HepG2 (cell line): ENCODE results near the gene ARHGEF39. TPM values are rescaled to one million over a fixed set of nuclear protein-coding genes. Genes with fewer than 3 reads are reported as not detected.

ENCODE experiments used
- CENPBD1 ChIP-seq: sonication (generic); formaldehyde crosslinking; IDR thresholded peaks from 2 replicates; pipeline ENCODE4 v1.8.0; 2022; ENCODE audit warnings: missing genetic modification reagents, low read depth, mild to moderate bottlenecking, borderline replicate concordance
- DMAP1 ChIP-seq: IDR thresholded peaks from 2 replicates; pipeline ENCODE4 v1.6.1; 2016
- EHMT2 ChIP-seq: fragments of 200-600 bp; sonication (generic); IDR thresholded peaks from 2 replicates; pipeline ENCODE4 v1.7.0; 2017; ENCODE audit warnings: antibody characterized with exemption, low read depth, low read length, borderline replicate concordance
- ERF ChIP-seq: IDR thresholded peaks from 2 replicates; pipeline ENCODE4 v1.6.1; 2018; ENCODE audit warnings: missing biosample characterization, missing genetic modification reagents
- GABPB1 ChIP-seq: IDR thresholded peaks from 2 replicates; pipeline ENCODE4 v1.6.1; 2016; ENCODE audit warnings: mild to moderate bottlenecking, missing genetic modification reagents, moderate library complexity, missing compliant biosample characterization
- HDAC2 ChIP-seq: sonication (generic); formaldehyde crosslinking; IDR thresholded peaks from 2 replicates; pipeline ENCODE4 v1.4.0; 2020; ENCODE audit warnings: missing genetic modification reagents
- HNF4A ChIP-seq: sonication (generic); formaldehyde crosslinking; IDR thresholded peaks from 2 replicates; pipeline ENCODE4 v1.4.0; 2020; ENCODE audit warnings: missing genetic modification reagents
- HNRNPH1 ChIP-seq: fragments of 200-400 bp; formaldehyde crosslinking; optimal IDR thresholded peaks from 2 replicates; pipeline ENCODE3; 2017; ENCODE audit warnings: mild to moderate bottlenecking, low read depth, low read length
- HNRNPK ChIP-seq: fragments of 200-400 bp; formaldehyde crosslinking; IDR thresholded peaks from 2 replicates; pipeline ENCODE4 v1.6.1; 2018; ENCODE audit warnings: low read length, low read depth, moderate library complexity, mild to moderate bottlenecking; ENCODE audit not compliant: poor library complexity, severe bottlenecking
- ISL2 ChIP-seq: sonication (generic); formaldehyde crosslinking; IDR thresholded peaks from 2 replicates; pipeline ENCODE4 v1.5.0; 2020; ENCODE audit warnings: missing genetic modification reagents
- NFYC ChIP-seq: IDR thresholded peaks from 2 replicates; pipeline ENCODE4 v1.6.1; 2016; ENCODE audit warnings: missing genetic modification reagents, missing compliant biosample characterization
- PLRG1 ChIP-seq: fragments of 450-650 bp; conservative IDR thresholded peaks from 2 replicates; pipeline ENCODE4 v1.6.1; 2016
- RBM22 ChIP-seq: fragments of 200-400 bp; formaldehyde crosslinking; optimal IDR thresholded peaks from 2 replicates; pipeline ENCODE3; 2017; ENCODE audit warnings: mild to moderate bottlenecking, low read length, moderate library complexity
- RFXAP ChIP-seq: sonication (generic); formaldehyde crosslinking; IDR thresholded peaks from 2 replicates; pipeline ENCODE4 v1.4.0; 2020; ENCODE audit warnings: missing genetic modification reagents, borderline replicate concordance
- SMC3 ChIP-seq: IDR thresholded peaks from 2 replicates; pipeline ENCODE4 v1.6.1; 2011; ENCODE audit warnings: low read length, improper control_type of control experiment
- SNAI1 ChIP-seq: sonication (generic); formaldehyde crosslinking; IDR thresholded peaks from 2 replicates; pipeline ENCODE4 v1.5.0; 2020; ENCODE audit warnings: mild to moderate bottlenecking, missing genetic modification reagents, borderline replicate concordance
- SNAPC5 ChIP-seq: sonication (generic); formaldehyde crosslinking; IDR thresholded peaks from 2 replicates; pipeline ENCODE4 v1.8.1; 2023; ENCODE audit warnings: mild to moderate bottlenecking, missing genetic modification reagents, borderline replicate concordance
- SOX13 ChIP-seq, 3 experiments: fragments of 450-650 bp in 1 of 3; sonication (generic) in 1 of 3; formaldehyde crosslinking in 1 of 3; IDR thresholded peaks in 2 of 3; conservative IDR thresholded peaks in 1 of 3; 2 replicates each; pipeline versions ENCODE4 v1.5.0 to v1.6.1; 2016 to 2020; ENCODE audit warnings: antibody characterized with exemption in 1 of 3, mild to moderate bottlenecking in 1 of 3, missing compliant biosample characterization in 1 of 3, missing genetic modification reagents in 1 of 3, moderate library complexity in 1 of 3
- SSRP1 ChIP-seq: IDR thresholded peaks from 2 replicates; pipeline ENCODE4 v1.6.1; 2016; ENCODE audit warnings: control low read depth
- TBL1XR1 ChIP-seq: fragments of 150-350 bp; IDR thresholded peaks from 2 replicates; pipeline ENCODE4 v1.6.1; 2014; ENCODE audit warnings: borderline replicate concordance, low read length; ENCODE audit not compliant: partially characterized antibody
- TOPORS ChIP-seq: sonication (generic); formaldehyde crosslinking; IDR thresholded peaks from 2 replicates; pipeline ENCODE4 v1.8.0; 2023; ENCODE audit warnings: mild to moderate bottlenecking, missing genetic modification reagents
- YY1 ChIP-seq: IDR thresholded peaks from 2 replicates; pipeline ENCODE4 v1.6.1; 2011; ENCODE audit warnings: low read length, low read depth, moderate library complexity, mild to moderate bottlenecking; ENCODE audit not compliant: insufficient read depth, insufficient replicate concordance
- ZC3H4 ChIP-seq: sonication (generic); formaldehyde crosslinking; IDR thresholded peaks from 2 replicates; pipeline ENCODE4 v1.4.0; 2020; ENCODE audit warnings: missing genetic modification reagents, borderline replicate concordance
- ZFX ChIP-seq: sonication (generic); formaldehyde crosslinking; IDR thresholded peaks from 2 replicates; pipeline ENCODE4 v1.4.0; 2020; ENCODE audit warnings: mild to moderate bottlenecking, low read depth, missing genetic modification reagents, moderate library complexity
- ZFY ChIP-seq: sonication (generic); formaldehyde crosslinking; IDR thresholded peaks from 2 replicates; pipeline ENCODE4 v1.4.0; 2020; ENCODE audit warnings: missing genetic modification reagents
- ZNF33B ChIP-seq: sonication (generic); formaldehyde crosslinking; IDR thresholded peaks from 2 replicates; pipeline ENCODE4 v1.5.1; 2020; ENCODE audit warnings: mild to moderate bottlenecking, missing genetic modification reagents
- ZNF430 ChIP-seq: sonication (generic); formaldehyde crosslinking; IDR thresholded peaks from 2 replicates; pipeline ENCODE4 v1.9.0; 2021; ENCODE audit warnings: mild to moderate bottlenecking, missing genetic modification reagents
- ZNF543 ChIP-seq: sonication (generic); formaldehyde crosslinking; IDR thresholded peaks from 2 replicates; pipeline ENCODE4 v1.4.0; 2020; ENCODE audit warnings: mild to moderate bottlenecking, missing genetic modification reagents
- ZNF564 ChIP-seq: sonication (generic); formaldehyde crosslinking; IDR thresholded peaks from 2 replicates; pipeline ENCODE4 v1.8.1; 2023; ENCODE audit warnings: mild to moderate bottlenecking, missing genetic modification reagents
- ZNF570 ChIP-seq: sonication (generic); formaldehyde crosslinking; IDR thresholded peaks from 2 replicates; pipeline ENCODE4 v1.4.0; 2020; ENCODE audit warnings: mild to moderate bottlenecking, missing genetic modification reagents, borderline replicate concordance
- ZNF644 ChIP-seq: IDR thresholded peaks from 2 replicates; pipeline ENCODE4 v1.6.1; 2016; ENCODE audit warnings: low read depth
- ZNF720 ChIP-seq: sonication (generic); formaldehyde crosslinking; IDR thresholded peaks from 2 replicates; pipeline ENCODE4 v1.4.0; 2020; ENCODE audit warnings: missing genetic modification reagents
- ZNF788 ChIP-seq: sonication (generic); formaldehyde crosslinking; IDR thresholded peaks from 2 replicates; pipeline ENCODE4 v1.5.0; 2020; ENCODE audit warnings: mild to moderate bottlenecking, missing genetic modification reagents, borderline replicate concordance
- ZSCAN30 ChIP-seq: sonication (generic); formaldehyde crosslinking; IDR thresholded peaks from 2 replicates; pipeline ENCODE4 v1.5.0; 2020; ENCODE audit warnings: mild to moderate bottlenecking, missing genetic modification reagents
- polyA plus RNA-seq, 8 experiments: library from polyadenylated mRNA; depleted of rRNA in 3 of 8; stranded (reverse) in 7 of 8; unstranded in 1 of 8; fragments of >200 nt; fragmentation: Illumina TruSeq in 4 of 8; extraction: Trizol in 4 of 8; gene quantifications; 2 replicates each; pipeline versions ENCODE4 v1.2.1 to v1.2.3, GENCODE V29; 2011 to 2016; ENCODE audit warnings: low read depth in 4 of 8, missing spikeins in 1 of 8, mixed read lengths in 1 of 8; ENCODE audit not compliant: insufficient read depth in 1 of 8
- total RNA-seq, 5 experiments: library from RNA; depleted of rRNA; stranded (reverse); fragments of >200 nt; fragmentation: Illumina TruSeq; extraction: Trizol; gene quantifications; 2 replicates each; pipeline ENCODE4 v1.2.3, GENCODE V29; 2016; ENCODE audit warnings: low read depth in 1 of 5

ARHGEF39 gene
- total and polyA plus RNA-seq, 2 of the 13 experiments (the other 11 are each of a cell fraction or from before 2014, with no cell fraction given): 11.2 to 12.3 TPM

- TF ChIP-seq ZNF33B (peak; percentile 59; the same call in 1 of the 2 replicates), TOPORS (CRISPR knock-in tag) (no peak), ZNF570 (CRISPR knock-in tag) (no peak), ZNF543 (no peak), DMAP1 (CRISPR knock-in tag) (peak; percentile 18; the same call in 1 of the 2 replicates), SOX13 (IDR thresholded peaks at IDR 0.05) (no peak), SOX13 (CRISPR knock-in tag; conservative IDR thresholded peaks at IDR 0.05 in 1 of 2, IDR thresholded peaks at IDR 0.05 in 1 of 2) (no peak; a peak in 1 of 4 replicates), ZFY (CRISPR knock-in tag) (peak; percentile 92), HNRNPK (peak; percentile 69), ZNF564 (CRISPR knock-in tag) (no peak), ERF (CRISPR knock-in tag) (peak; percentile 70; the same call in 1 of the 2 replicates), TBL1XR1 (no peak), ZFX (CRISPR knock-in tag) (peak; percentile 86), SNAPC5 (no peak), ZNF720 (CRISPR knock-in tag) (no peak), NFYC (CRISPR knock-in tag) (no peak), ZNF430 (CRISPR knock-in tag) (no peak), HNRNPH1 (no peak), ISL2 (0 out of 2 replicates have a peak, but pooled peaks have one; percentile 22), RBM22 (no peak), SMC3 (no peak), RFXAP (CRISPR knock-in tag) (peak; percentile 86; the same call in 1 of the 2 replicates), HDAC2 (CRISPR knock-in tag) (peak; percentile 57), SSRP1 (CRISPR knock-in tag) (no peak), CENPBD1 (CRISPR knock-in tag) (peak; percentile 80; the same call in 1 of the 2 replicates), ZSCAN30 (no peak; the same call in 1 of the 2 replicates), YY1 (peak; percentile 60), ZNF644 (no peak), HNF4A (CRISPR knock-in tag) (peak; percentile 39; the same call in 1 of the 2 replicates), SNAI1 (CRISPR knock-in tag) (no peak), ZNF788 (CRISPR knock-in tag) (no peak; the same call in 1 of the 2 replicates), PLRG1 (no peak), ZC3H4 (no peak), EHMT2 (no peak), GABPB1 (CRISPR knock-in tag) (peak; percentile 92)
Observed at GRCh38 chr9:35646533-35647265, 18.3 kb downstream of the ARHGEF39 start (continued).
